GM13976 (cell line): ENCODE measurements around the gene MYBPC1.

Source experiments
- DNase-seq: peaks from one replicate; pipeline ENCODE4 v3.0.0; 2012; ENCODE audit warnings: low spot score
- CTCF ChIP-seq: IDR thresholded peaks from 2 replicates; pipeline ENCODE4 v1.5.1; 2012; ENCODE audit warnings: borderline replicate concordance, mild to moderate bottlenecking; ENCODE audit not compliant: insufficient read depth; ENCODE audit errors: extremely low read depth, missing control alignments, control extremely low read depth
- in situ Hi-C: fragments of 300-500 bp; cut with MboI; formaldehyde crosslinking; loops from one replicate; pipeline ENCODE4 v1.12.0; 2022; ENCODE audit warnings: low sequenced_read_pairs, mixed read lengths, inconsistent platforms; ENCODE audit not compliant: unreplicated experiment

The MYBPC1 gene

GRCh38 chr12:101598483-101598882, 3.7 kb downstream of the MYBPC1 start:
- TF ChIP-seq CTCF: no peak
- no peak for DNase-seq
- in situ Hi-C loops: no loop called here

- in situ Hi-C loops: no loop called here
- no peak for TF ChIP-seq CTCF
- no peak for DNase-seq
These were observed 4.5 kb downstream of the MYBPC1 start for GRCh38 chr12:101599311-101599710.

GRCh38 chr12:101599771-101600484, 5.2 kb downstream of the MYBPC1 start:
- no peak for DNase-seq
- in situ Hi-C loops: no loop called here
- TF ChIP-seq CTCF: no peak

- in situ Hi-C loops: no loop called here
- no peak for TF ChIP-seq CTCF
- no peak for DNase-seq
These were observed 9.4 kb downstream of the MYBPC1 start for GRCh38 chr12:101604132-101604531.

- no peak for DNase-seq
- no peak for TF ChIP-seq CTCF
- in situ Hi-C loops: no loop called here
These were observed 13.1 kb downstream of the MYBPC1 start for GRCh38 chr12:101607894-101608293.

GRCh38 chr12:101608301-101609133, 13.7 kb downstream of the MYBPC1 start:
- in situ Hi-C loops: no loop called here
- no peak for TF ChIP-seq CTCF
- no peak for DNase-seq
